ENCODE data around the gene LETM1.

Gene LETM1

GRCh38 chr4:1813915-1814314 lies 42.0 kb downstream of the LETM1 start:
- TF ChIP-seq CTCF (IDR thresholded peaks at IDR 0.05; ENCODE audit: insufficient read depth, low read depth, low read length, missing control alignments), result peak; percentile 4
- no peak for DNase-seq (ENCODE audit: low read depth)
- H3K4me3 ChIP-seq (ENCODE audit: low read depth, low read length), result no peak overlapping the region

DNA sequence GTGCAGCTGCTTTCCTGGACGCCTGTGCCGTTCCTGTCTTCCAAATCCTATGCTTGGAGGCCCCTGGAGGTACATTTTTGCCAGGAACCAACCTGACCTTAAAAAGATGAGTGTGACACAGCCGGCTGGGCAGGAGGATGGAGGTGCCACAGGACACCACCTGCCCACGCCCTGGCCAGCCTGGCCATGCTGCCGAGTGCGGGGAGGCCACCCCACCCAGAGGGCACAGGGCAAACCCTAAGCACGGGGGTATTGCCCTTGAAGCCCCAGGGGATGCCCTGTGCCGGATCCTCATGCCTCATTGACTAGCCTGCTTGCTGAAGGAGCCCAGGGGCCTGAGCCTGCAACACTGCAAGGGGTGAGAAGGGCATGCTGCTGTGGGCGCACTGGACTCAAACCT lies 42.7 kb downstream of the LETM1 start:
- TF ChIP-seq CTCF (IDR thresholded peaks at IDR 0.05; ENCODE audit: insufficient read depth, low read depth, low read length, missing control alignments), result no peak
- no peak for DNase-seq (ENCODE audit: low read depth)
- H3K4me3 ChIP-seq (ENCODE audit: low read depth, low read length), result no peak overlapping the region

DNA sequence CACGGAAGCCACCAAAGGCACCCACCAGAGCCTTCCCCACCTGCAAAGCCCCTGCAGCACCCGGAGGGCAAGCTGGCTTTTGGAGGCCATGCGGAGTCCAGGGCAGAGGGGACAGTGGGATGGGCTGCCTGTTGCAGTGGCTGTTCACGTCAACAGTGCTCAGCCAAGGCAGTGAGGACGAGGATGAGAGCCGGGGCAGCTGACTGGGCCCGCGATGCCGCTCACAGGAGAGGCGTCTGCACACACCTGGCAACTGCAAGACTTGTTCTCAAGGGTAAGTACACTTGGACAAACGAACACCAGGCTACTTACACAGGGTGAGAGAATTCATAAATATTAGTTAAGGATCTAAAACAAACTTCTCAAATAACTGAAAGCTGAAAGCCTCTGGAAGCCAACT lies 43.2 kb downstream of the LETM1 start:
- no peak for TF ChIP-seq CTCF (IDR thresholded peaks at IDR 0.05; ENCODE audit: insufficient read depth, low read depth, low read length, missing control alignments)
- no peak for DNase-seq (ENCODE audit: low read depth)
- no peak overlapping the region for H3K4me3 ChIP-seq (ENCODE audit: low read depth, low read length)

- no peak for DNase-seq (ENCODE audit: low read depth)
- TF ChIP-seq CTCF (IDR thresholded peaks at IDR 0.05; ENCODE audit: insufficient read depth, low read depth, low read length, missing control alignments), result no peak
- no peak overlapping the region for H3K4me3 ChIP-seq (ENCODE audit: low read depth, low read length)
These were observed 45.2 kb downstream of the LETM1 start for GRCh38 chr4:1810765-1811164.

GRCh38 chr4:1809754-1810502 lies 46.0 kb downstream of the LETM1 start:
- peak; percentile 92 for TF ChIP-seq CTCF (IDR thresholded peaks at IDR 0.05; ENCODE audit: insufficient read depth, low read depth, low read length, missing control alignments)
- DNase-seq (ENCODE audit: low read depth), result peak; percentile 73
- H3K4me3 ChIP-seq (ENCODE audit: low read depth, low read length), result no peak overlapping the region

- TF ChIP-seq CTCF (IDR thresholded peaks at IDR 0.05; ENCODE audit: insufficient read depth, low read depth, low read length, missing control alignments), result no peak
- H3K4me3 ChIP-seq (ENCODE audit: low read depth, low read length), result no peak overlapping the region
- DNase-seq (ENCODE audit: low read depth), result no peak
These were observed 46.9 kb downstream of the LETM1 start for GRCh38 chr4:1808851-1809753.
